ENCODE results near the gene RAB44.
A peak's percentile ranks its signal among the peaks of the same experiment; 100 is the strongest.

RAB44 gene

GRCh38 chr6:36679043-36679833 is 18.4 kb upstream of the RAB44 start:
- Histone ChIP-seq H3K27ac (ENCODE audit: low read depth, low read length) (peak overlapping the region; percentile 89), H4K20me1 (ENCODE audit: control insufficient read depth, insufficient read depth, low read depth, low read length) (no peaks in the 10 kb centered on the region), H3K27me3 (ENCODE audit: control insufficient read depth, low read length) (peaks cover 41% of the 10 kb centered on the region), H3K9me2 (replicated peaks; ENCODE audit: control insufficient read depth, low read length) (no peaks in the 10 kb centered on the region), H3K36me3 (ENCODE audit: control insufficient read depth, low read length) (peaks cover 31% of the 10 kb centered on the region), H3K9me3 (ENCODE audit: control insufficient read depth, insufficient read depth, low read length) (no peaks in the 10 kb centered on the region), H3K4me2 (ENCODE audit: low read length) (peak overlapping the region; percentile 96), H3K4me3 (ENCODE audit: low read length) (peak overlapping the region; percentile 96), H3F3A (ENCODE audit: control insufficient read depth, insufficient read depth) (peaks cover 26% of the 10 kb centered on the region), H3K4me1 (ENCODE audit: control insufficient read depth, low read length) (peaks cover 82% of the 10 kb centered on the region), H3K79me2 (ENCODE audit: control insufficient read depth, low read length) (peaks cover 47% of the 10 kb centered on the region)
- TF ChIP-seq EZH2phosphoT487 (IDR thresholded peaks at IDR 0.05; ENCODE audit: borderline replicate concordance, low read length) (no peak), CTCF (IDR thresholded peaks at IDR 0.05; ENCODE audit: low read depth, low read length, poor library complexity, severe bottlenecking) (no peak)

GRCh38 chr6:36682328-36683144 is 15.1 kb upstream of the RAB44 start:
- Histone ChIP-seq H3K79me2 (ENCODE audit: control insufficient read depth, low read length) (peaks cover 51% of the 10 kb centered on the region), H3K9me3 (ENCODE audit: control insufficient read depth, insufficient read depth, low read length) (no peaks in the 10 kb centered on the region), H3K36me3 (ENCODE audit: control insufficient read depth, low read length) (peaks cover 63% of the 10 kb centered on the region), H3K4me3 (ENCODE audit: low read length) (peak overlapping the region; percentile 96), H3K27ac (ENCODE audit: low read depth, low read length) (peak overlapping the region; percentile 89), H4K20me1 (ENCODE audit: control insufficient read depth, insufficient read depth, low read depth, low read length) (no peaks in the 10 kb centered on the region), H3K27me3 (ENCODE audit: control insufficient read depth, low read length) (peaks cover 28% of the 10 kb centered on the region), H3K9me2 (replicated peaks; ENCODE audit: control insufficient read depth, low read length) (no peaks in the 10 kb centered on the region), H3F3A (ENCODE audit: control insufficient read depth, insufficient read depth) (peaks cover 24% of the 10 kb centered on the region), H3K4me1 (ENCODE audit: control insufficient read depth, low read length) (peaks cover 93% of the 10 kb centered on the region), H3K4me2 (ENCODE audit: low read length) (peak overlapping the region; percentile 96)
- TF ChIP-seq CTCF (IDR thresholded peaks at IDR 0.05; ENCODE audit: low read depth, low read length, poor library complexity, severe bottlenecking): no peak
- TF ChIP-seq EZH2phosphoT487 (IDR thresholded peaks at IDR 0.05; ENCODE audit: borderline replicate concordance, low read length): no peak

- peaks cover 23% of the 10 kb centered on the region for H3K27me3 ChIP-seq (ENCODE audit: control insufficient read depth, low read length)
- TF ChIP-seq EZH2phosphoT487 (IDR thresholded peaks at IDR 0.05; ENCODE audit: borderline replicate concordance, low read length): no peak
- TF ChIP-seq CTCF (IDR thresholded peaks at IDR 0.05; ENCODE audit: low read depth, low read length, poor library complexity, severe bottlenecking): no peak
These were observed 14.4 kb upstream of the RAB44 start for GRCh38 chr6:36683145-36683655.

More at GRCh38 chr6:36683145-36683655, 14.4 kb upstream of the RAB44 start:
- peaks cover 51% of the 10 kb centered on the region for H3K79me2 ChIP-seq (ENCODE audit: control insufficient read depth, low read length)
- no peaks in the 10 kb centered on the region for H4K20me1 ChIP-seq (ENCODE audit: control insufficient read depth, insufficient read depth, low read depth, low read length)
- peak overlapping the region; percentile 89 for H3K27ac ChIP-seq (ENCODE audit: low read depth, low read length)
- peak overlapping the region; percentile 96 for H3K4me3 ChIP-seq (ENCODE audit: low read length)
- H3K4me1 ChIP-seq (ENCODE audit: control insufficient read depth, low read length): peaks cover 93% of the 10 kb centered on the region
- peaks cover 64% of the 10 kb centered on the region for H3K36me3 ChIP-seq (ENCODE audit: control insufficient read depth, low read length)
- no peaks in the 10 kb centered on the region for H3K9me2 ChIP-seq (replicated peaks; ENCODE audit: control insufficient read depth, low read length)
- no peaks in the 10 kb centered on the region for H3K9me3 ChIP-seq (ENCODE audit: control insufficient read depth, insufficient read depth, low read length)
- H3K4me2 ChIP-seq (ENCODE audit: low read length): peak overlapping the region; percentile 96
- H3F3A ChIP-seq (ENCODE audit: control insufficient read depth, insufficient read depth): peaks cover 21% of the 10 kb centered on the region
